Sigmoid colon (tissue), 4 donors: Measurements from ENCODE around the gene TTLL6.

Experiments used
- CTCF ChIP-seq, 4 experiments: fragments of 450-650 bp in 3 of 4; fragments of 200-600 bp in 1 of 4; IDR thresholded peaks; one replicate each; pipeline ENCODE4 v1.5.1; 2016 to 2019; ENCODE audit warnings: antibody characterized with exemption in 4 of 4, mild to moderate bottlenecking in 3 of 4, moderate library complexity in 2 of 4
- EP300 ChIP-seq, 4 donors: sonication (generic); formaldehyde crosslinking; IDR thresholded peaks; one replicate each; pipeline ENCODE4 v1.6.1; 2017; ENCODE audit warnings: antibody characterized with exemption in 4 of 4
- POLR2A ChIP-seq, 2 donors: fragments of 450-650 bp; IDR thresholded peaks; one replicate each; pipeline ENCODE4 v1.6.1; 2016; ENCODE audit warnings: antibody characterized with exemption in 2 of 2, mild to moderate bottlenecking in 2 of 2, moderate library complexity in 2 of 2
- POLR2AphosphoS5 ChIP-seq, 4 donors: sonication (generic); formaldehyde crosslinking; IDR thresholded peaks; one replicate each; pipeline ENCODE4 v1.6.1; 2017; ENCODE audit warnings: antibody characterized with exemption in 4 of 4

- TF ChIP-seq POLR2A (IDR thresholded peaks at IDR 0.05) (no peak), CTCF (IDR thresholded peaks at IDR 0.05) (no peak), POLR2AphosphoS5 (IDR thresholded peaks at IDR 0.05) (no peak), EP300 (IDR thresholded peaks at IDR 0.05) (no peak)
Measured at GRCh38 chr17:48860456-48860855, 43.4 kb upstream of the TTLL6 start.
